Measurements from ENCODE around the gene RAB11B. TPM values are rescaled to one million over a fixed set of nuclear protein-coding genes. Genes with fewer than 3 reads are reported as not detected.

The RAB11B gene
- total RNA-seq, 1 experiment from 2014 or later, result 29.7 TPM

- H3K4me3 ChIP-seq (ENCODE audit: low read length), result no peak overlapping the region
- no peak for DNase-seq
- ChIA-PET CTCF (no interaction called here), POLR2A (ENCODE audit: unreplicated experiment) (no interaction called here)
- TF ChIP-seq EZH2 (IDR thresholded peaks at IDR 0.05; ENCODE audit: low read length, unreplicated experiment) (no peak), CTCF (conservative IDR thresholded peaks at IDR 0.05; ENCODE audit: low read depth, low read length) (no peak), EZH2phosphoT487 (IDR thresholded peaks at IDR 0.05; ENCODE audit: borderline replicate concordance, low read length) (no peak)
- H3K27me3 ChIP-seq (ENCODE audit: low read length), result no peaks in the 10 kb centered on the region
- H3K79me2 ChIP-seq (ENCODE audit: low read length), result peaks cover 32% of the 10 kb centered on the region
- H3K36me3 ChIP-seq (ENCODE audit: low read depth, low read length), result peaks cover 16% of the 10 kb centered on the region
- no peaks in the 10 kb centered on the region for H3K9me2 ChIP-seq (replicated peaks; ENCODE audit: low read length)
- no peak overlapping the region for H3K9ac ChIP-seq (ENCODE audit: low read length)
- intact Hi-C loops (cut with micrococcal nuclease), result no loop called here
- peaks cover 3% of the 10 kb centered on the region for H3K4me1 ChIP-seq (ENCODE audit: insufficient read depth, low read length)
- BruUV-seq (replicated peaks), result no TSS peak
- no peaks in the 10 kb centered on the region for H3K9me3 ChIP-seq (ENCODE audit: low read length)
- no peak overlapping the region for H3K4me2 ChIP-seq (ENCODE audit: low read length)
- no peaks in the 10 kb centered on the region for H3F3A ChIP-seq (ENCODE audit: low read length, unreplicated experiment)
- H4K20me1 ChIP-seq (ENCODE audit: low read length), result peaks cover 27% of the 10 kb centered on the region
- H3K27ac ChIP-seq (ENCODE audit: low read length), result no peak overlapping the region
- no peak overlapping the region for H2AFZ ChIP-seq (ENCODE audit: low read length)
- no peak for ATAC-seq
Measured at GRCh38 chr19:8399681-8400188, 9.6 kb downstream of the RAB11B start.

- no peak overlapping the region for H3K4me3 ChIP-seq (ENCODE audit: low read length)
- H3K9ac ChIP-seq (ENCODE audit: low read length), result no peak overlapping the region
- no peaks in the 10 kb centered on the region for H3K9me2 ChIP-seq (replicated peaks; ENCODE audit: low read length)
- no peaks in the 10 kb centered on the region for H3K4me1 ChIP-seq (ENCODE audit: insufficient read depth, low read length)
- ChIA-PET CTCF (interaction anchor here (0.7 kb wide), 1 partner anchor 11 kb away, joined by 3 read pairs; the partner anchor contains the start of gene MARCHF2), POLR2A (ENCODE audit: unreplicated experiment) (no interaction called here)
- no peaks in the 10 kb centered on the region for H3K27me3 ChIP-seq (ENCODE audit: low read length)
- H3K36me3 ChIP-seq (ENCODE audit: low read depth, low read length), result peaks cover 19% of the 10 kb centered on the region
- peaks cover 16% of the 10 kb centered on the region for H3K79me2 ChIP-seq (ENCODE audit: low read length)
- no peak for ATAC-seq
- TF ChIP-seq CTCF (conservative IDR thresholded peaks at IDR 0.05; ENCODE audit: low read depth, low read length) (no peak), EZH2phosphoT487 (IDR thresholded peaks at IDR 0.05; ENCODE audit: borderline replicate concordance, low read length) (no peak)
- no peaks in the 10 kb centered on the region for H3K9me3 ChIP-seq (ENCODE audit: low read length)
- no TSS peak for BruUV-seq (replicated peaks)
- no peak for DNase-seq
- intact Hi-C loops (cut with micrococcal nuclease), result no loop called here
- no peak overlapping the region for H3K4me2 ChIP-seq (ENCODE audit: low read length)
- H3K27ac ChIP-seq (ENCODE audit: low read length), result no peak overlapping the region
- H4K20me1 ChIP-seq (ENCODE audit: low read length), result peaks cover 12% of the 10 kb centered on the region; the same call in 1 of the 2 replicates
- no peaks in the 10 kb centered on the region for H3F3A ChIP-seq (ENCODE audit: low read length, unreplicated experiment)
- no peak overlapping the region for H2AFZ ChIP-seq (ENCODE audit: low read length)
Measured at GRCh38 chr19:8401981-8402411, 11.8 kb downstream of the RAB11B start.

GRCh38 chr19:8403098-8403819, 13.1 kb downstream of the RAB11B start:
- H3K4me2 ChIP-seq (ENCODE audit: low read length), result no peak overlapping the region
- no peak for TF ChIP-seq EZH2phosphoT487 (IDR thresholded peaks at IDR 0.05; ENCODE audit: borderline replicate concordance, low read length)
- no peak for TF ChIP-seq EZH2 (IDR thresholded peaks at IDR 0.05; ENCODE audit: low read length, unreplicated experiment)
- TF ChIP-seq CTCF (conservative IDR thresholded peaks at IDR 0.05; ENCODE audit: low read depth, low read length), result no peak
- POLR2A ChIA-PET (ENCODE audit: unreplicated experiment), result no interaction called here

More at GRCh38 chr19:8403098-8403819, 13.1 kb downstream of the RAB11B start:
- Histone ChIP-seq H3K9ac (ENCODE audit: low read length) (no peak overlapping the region), H2AFZ (ENCODE audit: low read length) (no peak overlapping the region), H3K4me3 (ENCODE audit: low read length) (no peak overlapping the region), H3K4me1 (ENCODE audit: insufficient read depth, low read length) (no peaks in the 10 kb centered on the region), H3K9me3 (ENCODE audit: low read length) (no peaks in the 10 kb centered on the region), H3K36me3 (ENCODE audit: low read depth, low read length) (peaks cover 19% of the 10 kb centered on the region), H3K27ac (ENCODE audit: low read length) (no peak overlapping the region), H3F3A (ENCODE audit: low read length, unreplicated experiment) (no peaks in the 10 kb centered on the region), H3K9me2 (replicated peaks; ENCODE audit: low read length) (no peaks in the 10 kb centered on the region), H3K79me2 (ENCODE audit: low read length) (peaks cover 3% of the 10 kb centered on the region; the same call in 1 of the 2 replicates), H3K27me3 (ENCODE audit: low read length) (no peaks in the 10 kb centered on the region), H4K20me1 (ENCODE audit: low read length) (peaks cover 1% of the 10 kb centered on the region; the same call in 1 of the 2 replicates)
- no peak for ATAC-seq
- DNase-seq, result no peak
- intact Hi-C loops (cut with micrococcal nuclease), result no loop called here
- CTCF ChIA-PET, result no interaction called here
- no TSS peak for BruUV-seq (replicated peaks)

Data from PC-3 (cell line).